ENCODE data around the gene YAP1. TPM values are rescaled to one million over a fixed set of nuclear protein-coding genes. Genes with fewer than 3 reads are reported as not detected.

YAP1 gene
- total RNA-seq, 2 donors from 2014 or later, result 355 to 434 TPM

DNA sequence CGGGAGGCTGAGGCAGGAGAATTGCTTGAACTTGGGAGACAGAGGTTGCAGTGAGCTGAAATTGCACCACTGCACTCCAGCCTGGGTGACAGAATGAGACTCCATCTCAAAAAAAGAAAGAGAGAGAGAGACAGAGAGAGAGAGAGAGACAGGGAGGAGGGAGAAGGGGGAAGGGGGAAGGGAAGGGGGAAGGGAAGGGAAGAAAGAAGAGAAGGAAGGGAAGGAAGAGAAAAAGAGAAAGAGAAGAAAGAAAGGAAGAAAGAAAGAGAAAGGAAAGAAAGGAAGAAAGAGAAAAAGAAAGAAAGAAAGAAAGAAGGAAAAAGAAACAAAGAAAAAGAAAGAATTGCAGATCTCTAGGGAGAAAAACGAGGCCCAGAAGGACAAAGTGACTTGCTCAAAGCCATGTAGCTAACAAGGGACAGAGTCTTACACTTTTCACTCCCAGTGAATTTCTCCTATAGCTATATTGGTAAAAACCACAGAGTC, 133.2 kb downstream of the YAP1 start:
- DNase-seq (ENCODE audit: low spot score) (no peak), ATAC-seq (ENCODE audit: insufficient number of reproducible peaks, low FRiP score, low read depth) (no peak)
- no peak overlapping the region for H3K4me3 ChIP-seq
- H3K36me3 ChIP-seq, result no peaks in the 10 kb centered on the region
- H3K27me3 ChIP-seq (replicated peaks; ENCODE audit: insufficient read depth), result no peaks in the 10 kb centered on the region
- H3K27ac ChIP-seq, result peak overlapping the region in 1 of 2 donors; percentile 37
- H3K4me1 ChIP-seq (ENCODE audit: control insufficient read depth in 1 of 2, low read depth in 2 of 2), result peaks cover 9 to 19% of the 10 kb centered on the region in 2 donors
- no peaks in the 10 kb centered on the region for H3K9me3 ChIP-seq
- TF ChIP-seq, protein P1, sequence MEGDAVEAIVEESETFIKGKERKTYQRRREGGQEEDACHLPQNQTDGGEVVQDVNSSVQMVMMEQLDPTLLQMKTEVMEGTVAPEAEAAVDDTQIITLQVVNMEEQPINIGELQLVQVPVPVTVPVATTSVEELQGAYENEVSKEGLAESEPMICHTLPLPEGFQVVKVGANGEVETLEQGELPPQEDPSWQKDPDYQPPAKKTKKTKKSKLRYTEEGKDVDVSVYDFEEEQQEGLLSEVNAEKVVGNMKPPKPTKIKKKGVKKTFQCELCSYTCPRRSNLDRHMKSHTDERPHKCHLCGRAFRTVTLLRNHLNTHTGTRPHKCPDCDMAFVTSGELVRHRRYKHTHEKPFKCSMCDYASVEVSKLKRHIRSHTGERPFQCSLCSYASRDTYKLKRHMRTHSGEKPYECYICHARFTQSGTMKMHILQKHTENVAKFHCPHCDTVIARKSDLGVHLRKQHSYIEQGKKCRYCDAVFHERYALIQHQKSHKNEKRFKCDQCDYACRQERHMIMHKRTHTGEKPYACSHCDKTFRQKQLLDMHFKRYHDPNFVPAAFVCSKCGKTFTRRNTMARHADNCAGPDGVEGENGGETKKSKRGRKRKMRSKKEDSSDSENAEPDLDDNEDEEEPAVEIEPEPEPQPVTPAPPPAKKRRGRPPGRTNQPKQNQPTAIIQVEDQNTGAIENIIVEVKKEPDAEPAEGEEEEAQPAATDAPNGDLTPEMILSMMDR (IDR thresholded peaks at IDR 0.05), result no peak

DNA sequence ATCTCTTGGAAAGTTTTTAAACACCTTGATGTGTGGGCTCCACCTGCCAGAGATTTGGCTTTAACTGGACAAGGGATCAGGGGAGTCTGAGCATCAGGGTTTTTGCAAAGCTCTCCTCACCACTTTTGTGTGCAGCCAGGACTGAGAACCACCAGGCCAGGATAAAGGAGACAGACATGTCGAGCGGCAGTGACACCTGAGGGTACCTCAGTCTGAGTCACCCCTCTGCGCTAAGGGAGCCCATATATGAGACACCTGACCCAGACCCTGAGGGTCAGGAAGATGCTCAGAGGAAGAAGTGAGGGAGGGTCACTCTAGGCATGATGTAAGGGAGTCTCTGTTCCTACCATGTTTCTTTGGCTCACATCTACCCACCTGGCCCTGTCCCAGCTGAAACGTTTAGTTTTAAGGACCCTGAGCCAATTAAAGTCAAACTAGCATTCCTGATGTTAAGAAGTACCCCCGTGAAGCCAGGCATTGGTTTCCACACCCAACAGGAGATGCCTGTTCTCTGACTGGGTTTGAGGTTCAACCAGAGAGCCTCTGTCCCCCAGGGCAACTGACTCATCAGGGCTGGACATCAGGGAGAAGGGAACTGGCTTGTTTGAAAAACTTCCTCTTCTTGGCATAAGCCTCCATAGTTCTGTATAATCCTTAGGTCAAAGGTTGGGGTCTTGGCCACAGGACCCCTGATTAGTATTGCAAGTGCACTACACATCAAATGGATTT, 134.6 kb downstream of the YAP1 start:
- ATAC-seq (ENCODE audit: insufficient number of reproducible peaks, low FRiP score, low read depth), result no peak
- Histone ChIP-seq H3K9me3 (no peaks in the 10 kb centered on the region), H3K27ac (no peak overlapping the region), H3K36me3 (no peaks in the 10 kb centered on the region), H3K4me3 (no peak overlapping the region), H3K27me3 (replicated peaks; ENCODE audit: insufficient read depth) (no peaks in the 10 kb centered on the region), H3K4me1 (ENCODE audit: control insufficient read depth in 1 of 2, low read depth in 2 of 2) (peaks cover 9 to 19% of the 10 kb centered on the region in 2 donors)
- TF ChIP-seq, protein P1 (IDR thresholded peaks at IDR 0.05), result no peak
- DNase-seq (ENCODE audit: low spot score), result no peak

DNA sequence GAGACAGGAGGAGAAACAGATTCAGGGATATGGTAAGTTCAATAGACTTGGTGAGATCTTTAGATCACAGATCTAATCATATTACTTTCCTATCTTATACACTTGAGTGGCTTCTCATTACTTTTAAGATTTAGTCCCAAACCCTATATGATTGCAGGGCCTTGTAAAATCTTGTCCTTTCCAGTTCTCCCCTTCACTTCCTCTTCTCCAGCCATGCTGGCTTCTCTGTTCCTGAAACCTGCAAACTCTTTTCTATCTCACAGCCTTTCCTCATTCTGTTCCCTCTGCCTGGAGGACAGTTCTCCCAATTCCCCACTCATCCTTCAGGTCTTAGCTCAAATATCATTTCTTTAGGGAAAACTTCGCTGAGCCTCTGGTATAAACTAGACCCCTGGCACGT, 141.2 kb downstream of the YAP1 start:
- TF ChIP-seq, protein P1 (IDR thresholded peaks at IDR 0.05), result no peak
- Histone ChIP-seq H3K36me3 (no peaks in the 10 kb centered on the region), H3K4me3 (no peak overlapping the region), H3K27me3 (replicated peaks; ENCODE audit: insufficient read depth) (no peaks in the 10 kb centered on the region), H3K27ac (no peak overlapping the region), H3K9me3 (no peaks in the 10 kb centered on the region), H3K4me1 (ENCODE audit: control insufficient read depth in 1 of 2, low read depth in 2 of 2) (no peaks in the 10 kb centered on the region)
- DNase-seq (ENCODE audit: low spot score) (no peak), ATAC-seq (ENCODE audit: insufficient number of reproducible peaks, low FRiP score, low read depth) (no peak)

DNA sequence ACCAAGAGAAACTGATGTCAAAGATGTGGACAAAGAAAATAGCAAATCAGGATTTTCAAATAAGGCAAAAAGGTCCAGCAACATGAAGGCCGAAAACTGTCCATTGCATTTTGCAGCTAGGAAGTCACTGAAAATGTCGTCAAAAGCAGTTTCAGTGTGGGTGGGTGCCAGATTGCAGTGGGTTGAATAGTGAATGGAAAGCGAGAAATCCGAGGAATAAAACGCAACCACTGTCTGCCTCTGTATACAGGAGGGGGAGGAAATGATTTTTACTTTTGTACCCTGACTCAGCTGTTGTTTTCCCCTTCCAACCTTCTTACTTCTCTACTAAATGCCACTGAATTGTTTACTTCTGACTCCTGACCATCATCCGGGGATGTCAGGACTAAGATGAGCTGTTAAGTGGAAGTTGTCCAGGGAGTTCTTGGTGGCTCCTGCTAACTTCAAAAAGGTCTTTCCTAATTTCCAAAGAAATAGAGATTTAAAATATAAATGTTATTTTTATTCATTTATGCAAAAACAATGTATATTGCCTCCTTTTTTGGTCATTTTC, 142.2 kb downstream of the YAP1 start:
- Histone ChIP-seq H3K4me1 (ENCODE audit: control insufficient read depth in 1 of 2, low read depth in 2 of 2) (no peaks in the 10 kb centered on the region), H3K27me3 (replicated peaks; ENCODE audit: insufficient read depth) (no peaks in the 10 kb centered on the region), H3K36me3 (no peaks in the 10 kb centered on the region), H3K9me3 (no peaks in the 10 kb centered on the region), H3K27ac (no peak overlapping the region), H3K4me3 (no peak overlapping the region)
- DNase-seq (ENCODE audit: low spot score) (no peak), ATAC-seq (ENCODE audit: insufficient number of reproducible peaks, low FRiP score, low read depth) (no peak)
- TF ChIP-seq, protein P1 (IDR thresholded peaks at IDR 0.05), result no peak

DNA sequence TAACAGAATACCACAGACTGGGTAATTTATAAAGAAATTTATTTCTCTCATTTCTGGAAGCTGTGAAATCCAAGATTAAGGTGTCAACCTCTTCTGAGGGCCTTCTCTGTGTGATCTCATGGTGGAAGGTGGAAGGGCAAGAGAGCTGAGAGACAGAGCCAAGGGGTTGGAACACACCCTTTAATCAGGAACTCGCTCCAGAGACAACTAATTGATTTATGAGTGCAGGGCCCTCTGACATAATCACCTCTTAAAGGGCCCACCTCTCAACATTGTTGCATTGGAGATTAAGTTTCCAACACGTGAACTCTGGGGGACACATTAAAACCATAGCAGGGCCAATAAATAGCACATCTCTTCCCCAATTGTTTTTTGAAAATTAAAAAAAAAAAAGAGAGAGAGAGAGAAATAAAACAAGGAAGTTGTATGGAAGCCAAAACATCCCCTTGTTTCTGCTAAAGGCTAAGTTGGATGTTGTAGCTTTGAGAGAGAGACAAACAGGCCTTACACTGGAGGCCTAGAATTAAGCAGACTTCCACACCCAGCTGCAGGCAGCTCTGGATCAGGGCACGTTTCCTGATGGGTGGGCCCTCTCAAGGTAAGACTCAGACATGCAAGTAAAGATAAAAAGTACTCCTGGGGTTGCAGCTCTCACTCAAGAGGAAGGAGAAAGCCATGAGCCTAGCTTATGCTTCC, 142.9 kb downstream of the YAP1 start:
- H3K27me3 ChIP-seq (replicated peaks; ENCODE audit: insufficient read depth), result no peaks in the 10 kb centered on the region
- TF ChIP-seq, protein P1 (IDR thresholded peaks at IDR 0.05), result no peak
- H3K27ac ChIP-seq, result no peak overlapping the region
- DNase-seq (ENCODE audit: low spot score), result no peak
- no peaks in the 10 kb centered on the region for H3K36me3 ChIP-seq
- no peaks in the 10 kb centered on the region for H3K4me1 ChIP-seq (ENCODE audit: control insufficient read depth in 1 of 2, low read depth in 2 of 2)
- no peak for ATAC-seq (ENCODE audit: insufficient number of reproducible peaks, low FRiP score, low read depth)
- no peaks in the 10 kb centered on the region for H3K9me3 ChIP-seq
- no peak overlapping the region for H3K4me3 ChIP-seq
